Neural cell (in vitro differentiated cells): ENCODE results near the gene ACOXL. TPM values are rescaled to one million over a fixed set of nuclear protein-coding genes. Genes with fewer than 3 reads are reported as not detected.

ENCODE experiments used
- H2AFZ ChIP-seq: fragments of 200-600, 300-800 bp; sonication (generic), shearing (Covaris generic); 2 replicates; pipeline ENCODE4 v1.6.0; 2014; ENCODE audit warnings: low read depth, mild to moderate bottlenecking, antibody characterized with exemption, low read length, moderate library complexity
- H3F3A ChIP-seq: fragments of 200-600 bp; shearing (Covaris generic); 2 replicates; pipeline ENCODE4 v1.6.1; 2016; ENCODE audit warnings: mild to moderate bottlenecking, moderate library complexity, mixed read lengths, antibody characterized with exemption, low read length; ENCODE audit not compliant: insufficient read depth, poor library complexity, severe bottlenecking
- H3K27ac ChIP-seq: fragments of 200-600, 300-800 bp; sonication (generic), shearing (Covaris generic); 2 replicates; pipeline ENCODE4 v1.5.1; 2014; ENCODE audit warnings: mild to moderate bottlenecking, low read length, moderate library complexity
- H3K27me3 ChIP-seq: fragments of 300-800, 200-600 bp; sonication (generic), shearing (Covaris generic); 2 replicates; pipeline ENCODE4 v1.6.0; 2014; ENCODE audit warnings: mild to moderate bottlenecking, low read depth, low read length, moderate library complexity; ENCODE audit not compliant: insufficient read depth
- H3K36me3 ChIP-seq: fragments of 300-800, 200-600 bp; sonication (generic), shearing (Covaris generic); 2 replicates; pipeline ENCODE4 v1.5.1; 2014; ENCODE audit warnings: mild to moderate bottlenecking, antibody characterized with exemption, low read length, moderate library complexity; ENCODE audit not compliant: insufficient read depth
- H3K4me2 ChIP-seq: fragments of 300-800, 200-600 bp; sonication (generic), shearing (Covaris generic); 2 replicates; pipeline ENCODE4 v1.6.0; 2014; ENCODE audit warnings: mild to moderate bottlenecking, low read length
- H3K4me3 ChIP-seq: fragments of 300-800, 200-600 bp; sonication (generic), shearing (Covaris generic); 2 replicates; pipeline ENCODE4 v1.5.1; 2014; ENCODE audit warnings: mild to moderate bottlenecking, low read length, moderate library complexity
- H3K79me2 ChIP-seq: fragments of 200-600 bp; shearing (Covaris generic); replicated peaks from 2 replicates; pipeline ENCODE4 v1.6.0; 2014; ENCODE audit warnings: mild to moderate bottlenecking, low read length, moderate library complexity; ENCODE audit not compliant: insufficient read depth
- H3K9ac ChIP-seq: fragments of 300-800, 200-600 bp; sonication (generic), shearing (Covaris generic); 2 replicates; pipeline ENCODE4 v1.6.1; 2016; ENCODE audit warnings: mild to moderate bottlenecking, low read length, mixed read lengths
- H3K9me2 ChIP-seq: fragments of 200-600 bp; shearing (Covaris generic); 2 replicates; pipeline ENCODE4 v1.6.1; 2016; ENCODE audit warnings: mild to moderate bottlenecking, low read length, mixed read lengths; ENCODE audit not compliant: insufficient read depth
- H3K9me3 ChIP-seq: fragments of 200-600, 300-800 bp; sonication (generic), shearing (Covaris generic); 2 replicates; pipeline ENCODE4 v1.6.1; 2016; ENCODE audit warnings: mild to moderate bottlenecking, mixed run types, low read length, moderate library complexity, mixed read lengths
- H4K20me1 ChIP-seq: fragments of 200-600 bp; shearing (Covaris generic); 2 replicates; pipeline ENCODE4 v1.6.1; 2016; ENCODE audit warnings: mild to moderate bottlenecking, mixed run types; ENCODE audit not compliant: insufficient read depth
- CTCF ChIP-seq: fragments of 450-650 bp; IDR thresholded peaks from 2 replicates; pipeline ENCODE4 v1.5.1; 2014; ENCODE audit warnings: antibody characterized with exemption, mild to moderate bottlenecking, moderate library complexity; ENCODE audit not compliant: poor library complexity, severe bottlenecking
- EP300 ChIP-seq: fragments of 450-650 bp; conservative IDR thresholded peaks from 2 replicates; pipeline ENCODE4 v1.6.1; 2014; ENCODE audit warnings: antibody characterized with exemption, mild to moderate bottlenecking, moderate library complexity; ENCODE audit not compliant: poor library complexity, severe bottlenecking
- EZH2 ChIP-seq: fragments of 200-600, 300-800 bp; shearing (Covaris generic), sonication (generic); IDR thresholded peaks from 2 replicates; pipeline ENCODE4 v1.6.1; 2014; ENCODE audit warnings: antibody characterized with exemption, low read length, borderline replicate concordance, mild to moderate bottlenecking; ENCODE audit not compliant: insufficient read depth, poor library complexity, severe bottlenecking
- MXI1 ChIP-seq: fragments of 450-650 bp; conservative IDR thresholded peaks from 2 replicates; pipeline ENCODE4 v1.6.1; 2014; ENCODE audit warnings: antibody characterized with exemption, mild to moderate bottlenecking; ENCODE audit not compliant: poor library complexity, severe bottlenecking
- POLR2AphosphoS5 ChIP-seq: IDR thresholded peaks from 2 replicates; pipeline ENCODE4 v1.6.1; 2012
- RAD21 ChIP-seq: fragments of 450-650 bp; conservative IDR thresholded peaks from 2 replicates; pipeline ENCODE4 v1.6.1; 2014; ENCODE audit warnings: antibody characterized with exemption, mild to moderate bottlenecking, moderate library complexity
- REST ChIP-seq: IDR thresholded peaks from 2 replicates; pipeline ENCODE4 v1.6.1; 2012; ENCODE audit warnings: borderline replicate concordance
- SMC3 ChIP-seq: fragments of 450-650 bp; conservative IDR thresholded peaks from 2 replicates; pipeline ENCODE4 v1.6.1; 2014; ENCODE audit warnings: antibody characterized with exemption, mild to moderate bottlenecking, moderate library complexity; ENCODE audit not compliant: poor library complexity
- TAF1 ChIP-seq: IDR thresholded peaks from 2 replicates; pipeline ENCODE4 v1.6.1; 2012; ENCODE audit warnings: low read depth
- polyA plus RNA-seq: library from polyadenylated mRNA; depleted of rRNA; stranded (reverse); fragments of >200 nt; gene quantifications from 2 replicates; pipeline ENCODE4 v1.2.3, GENCODE V29; 2014

The ACOXL gene
- polyA plus RNA-seq, 1 donor from 2014 or later = not detected

- Histone ChIP-seq H3K9me3 (no peaks in the 10 kb centered on the region), H3K9me2 (no peaks in the 10 kb centered on the region), H3K4me3 (no peak overlapping the region), H4K20me1 (no peaks in the 10 kb centered on the region), H3K79me2 (no peaks in the 10 kb centered on the region), H3K27ac (no peak overlapping the region), H3K9ac (no peak overlapping the region), H3K36me3 (no peaks in the 10 kb centered on the region), H3K27me3 (no peaks in the 10 kb centered on the region), H3F3A (no peaks in the 10 kb centered on the region), H2AFZ (no peak overlapping the region), H3K4me2 (no peak overlapping the region)
- TF ChIP-seq EP300 (no peak), RAD21 (no peak), EZH2 (no peak), POLR2AphosphoS5 (no peak)
Measured at GRCh38 chr2:110807522-110807921, 75.1 kb downstream of the ACOXL start.

GRCh38 chr2:110810404-110810803 lies 78.0 kb downstream of the ACOXL start:
- Histone ChIP-seq H3K4me3 (no peak overlapping the region), H3K9me3 (no peaks in the 10 kb centered on the region), H2AFZ (no peak overlapping the region), H3K36me3 (no peaks in the 10 kb centered on the region), H3K27me3 (no peaks in the 10 kb centered on the region), H4K20me1 (no peaks in the 10 kb centered on the region), H3K9me2 (no peaks in the 10 kb centered on the region), H3K79me2 (no peaks in the 10 kb centered on the region), H3F3A (no peaks in the 10 kb centered on the region), H3K9ac (no peak overlapping the region), H3K4me2 (no peak overlapping the region), H3K27ac (no peak overlapping the region)
- TF ChIP-seq EP300 (peak; percentile 24), RAD21 (no peak)

- no peaks in the 10 kb centered on the region for H3K36me3 ChIP-seq
- TF ChIP-seq CTCF (no peak), MXI1 (no peak), RAD21 (no peak), EP300 (no peak), POLR2AphosphoS5 (no peak), REST (no peak), SMC3 (no peak), EZH2 (no peak), TAF1 (no peak)
Measured at GRCh38 chr2:110812726-110813645, 80.6 kb downstream of the ACOXL start.

More at GRCh38 chr2:110812726-110813645, 80.6 kb downstream of the ACOXL start:
- no peak overlapping the region for H3K9ac ChIP-seq
- no peaks in the 10 kb centered on the region for H3K27me3 ChIP-seq
- H3K27ac ChIP-seq = no peak overlapping the region
- no peaks in the 10 kb centered on the region for H4K20me1 ChIP-seq
- H3F3A ChIP-seq = no peaks in the 10 kb centered on the region
- H3K79me2 ChIP-seq = no peaks in the 10 kb centered on the region
- H3K9me3 ChIP-seq = no peaks in the 10 kb centered on the region
- H3K4me2 ChIP-seq = no peak overlapping the region
- no peak overlapping the region for H3K4me3 ChIP-seq
- H2AFZ ChIP-seq = no peak overlapping the region
- no peaks in the 10 kb centered on the region for H3K9me2 ChIP-seq
